Skeletal muscle satellite cell (primary cell): Measurements from ENCODE around the gene SSTR4.

ENCODE experiments used
- H3K27me3 ChIP-seq: 2 replicates; pipeline ENCODE4 v1.7.0; 2013; ENCODE audit warnings: low read length; ENCODE audit not compliant: control insufficient read depth, insufficient read depth
- H3K36me3 ChIP-seq: 2 replicates; pipeline ENCODE4 v1.7.0; 2013; ENCODE audit warnings: mild to moderate bottlenecking, control low read depth, low read length; ENCODE audit not compliant: insufficient read depth
- H3K4me1 ChIP-seq: 2 replicates; pipeline ENCODE4 v1.7.0; 2013; ENCODE audit warnings: low read length; ENCODE audit not compliant: control insufficient read depth, insufficient read depth
- H3K4me2 ChIP-seq: 2 replicates; pipeline ENCODE4 v1.7.0; 2013; ENCODE audit warnings: mild to moderate bottlenecking, low read length
- H3K4me3 ChIP-seq: 2 replicates; pipeline ENCODE4 v1.7.0; 2013; ENCODE audit warnings: low read length
- H3K9ac ChIP-seq: 2 replicates; pipeline ENCODE4 v1.7.0; 2013; ENCODE audit warnings: mild to moderate bottlenecking, low read depth, low read length, moderate library complexity
- H3K9me3 ChIP-seq: replicated peaks from 2 replicates; pipeline ENCODE4 v1.7.0; 2013; ENCODE audit warnings: mild to moderate bottlenecking, control low read depth, low read length

The SSTR4 gene

DNA sequence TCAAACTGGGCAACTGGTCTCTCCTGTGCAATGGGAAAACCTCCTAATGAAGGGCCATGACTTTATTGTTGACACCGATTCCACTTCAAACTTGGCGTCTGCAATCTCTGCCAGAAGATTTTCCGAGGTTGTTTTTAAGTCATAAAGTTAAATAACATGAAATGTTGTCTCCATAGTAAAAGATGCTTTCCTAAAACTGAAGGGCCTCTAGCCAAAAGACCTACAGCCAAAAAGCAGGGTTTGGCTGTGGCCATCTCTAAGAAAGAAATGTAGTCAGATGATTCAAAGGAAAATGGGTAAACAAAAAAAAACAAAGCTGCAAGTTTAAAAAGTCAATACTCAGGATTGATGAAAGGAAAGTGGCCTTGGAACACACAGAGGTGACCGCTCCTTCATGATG, 36.9 kb downstream of the SSTR4 start:
- no peaks in the 10 kb centered on the region for H3K9me3 ChIP-seq
- H3K4me2 ChIP-seq: no peak overlapping the region
- H3K4me3 ChIP-seq: no peak overlapping the region
- H3K36me3 ChIP-seq: no peaks in the 10 kb centered on the region
- H3K4me1 ChIP-seq: no peaks in the 10 kb centered on the region
- H3K27me3 ChIP-seq: peaks cover 5% of the 10 kb centered on the region
- no peak overlapping the region for H3K9ac ChIP-seq

DNA sequence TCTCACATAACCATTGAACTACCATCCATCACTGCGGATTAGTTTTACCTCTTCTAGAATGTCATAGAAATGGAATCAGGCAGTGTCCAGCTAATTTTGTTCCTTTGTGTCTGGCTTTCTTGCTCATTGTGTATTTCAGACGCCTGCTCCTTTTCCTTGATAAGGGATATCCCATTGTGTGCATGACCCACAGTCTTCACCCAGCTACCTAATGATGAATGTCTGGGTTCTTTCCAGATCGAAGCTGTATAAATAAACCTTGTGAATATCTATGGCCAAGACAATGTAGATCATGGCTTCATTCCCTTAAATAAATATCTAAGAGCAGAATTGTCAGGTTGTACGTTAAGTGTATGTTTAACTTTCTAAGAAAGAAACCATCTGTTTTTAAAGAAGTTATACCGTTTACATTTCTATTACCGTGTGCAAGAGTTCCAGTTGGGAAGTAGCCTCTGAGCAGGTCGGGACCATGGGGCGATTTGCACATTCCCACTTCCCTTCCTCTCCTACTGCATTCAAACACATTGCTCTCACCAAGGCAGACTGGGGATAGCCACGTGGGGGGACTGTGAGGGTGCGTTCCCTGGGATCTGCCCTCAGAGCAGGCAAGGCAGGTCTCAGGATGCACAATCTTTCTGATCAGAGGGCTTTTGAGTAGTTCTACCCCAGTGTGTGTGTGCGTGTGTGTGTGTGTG, 37.9 kb downstream of the SSTR4 start:
- Histone ChIP-seq H3K4me2 (no peak overlapping the region), H3K9ac (no peak overlapping the region), H3K4me3 (no peak overlapping the region), H3K4me1 (no peaks in the 10 kb centered on the region), H3K9me3 (no peaks in the 10 kb centered on the region), H3K36me3 (no peaks in the 10 kb centered on the region), H3K27me3 (peaks cover 3% of the 10 kb centered on the region)

DNA sequence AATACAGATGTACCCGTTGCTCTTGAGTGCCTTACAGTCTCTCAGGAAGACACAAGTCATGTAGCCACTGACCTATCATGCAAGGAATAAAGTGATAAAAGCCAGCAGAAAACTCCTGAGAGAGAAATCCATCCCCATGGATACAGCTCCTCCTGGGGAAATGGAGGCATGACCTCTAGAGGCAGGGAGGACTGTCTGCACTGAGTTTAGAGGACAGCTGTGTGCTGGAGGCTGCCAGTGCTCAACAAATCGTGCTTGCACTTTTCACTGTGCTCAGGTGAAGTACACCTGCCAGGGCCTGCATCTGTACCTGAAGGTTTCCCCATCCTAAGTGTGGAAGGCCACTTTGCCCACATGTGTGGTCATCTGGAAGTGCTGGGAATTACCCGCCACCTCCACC, 38.9 kb downstream of the SSTR4 start:
- no peak overlapping the region for H3K9ac ChIP-seq
- no peak overlapping the region for H3K4me3 ChIP-seq
- peaks cover 6% of the 10 kb centered on the region for H3K27me3 ChIP-seq
- H3K36me3 ChIP-seq: no peaks in the 10 kb centered on the region
- H3K9me3 ChIP-seq: no peaks in the 10 kb centered on the region
- peaks cover 8% of the 10 kb centered on the region for H3K4me1 ChIP-seq
- H3K4me2 ChIP-seq: no peak overlapping the region

DNA sequence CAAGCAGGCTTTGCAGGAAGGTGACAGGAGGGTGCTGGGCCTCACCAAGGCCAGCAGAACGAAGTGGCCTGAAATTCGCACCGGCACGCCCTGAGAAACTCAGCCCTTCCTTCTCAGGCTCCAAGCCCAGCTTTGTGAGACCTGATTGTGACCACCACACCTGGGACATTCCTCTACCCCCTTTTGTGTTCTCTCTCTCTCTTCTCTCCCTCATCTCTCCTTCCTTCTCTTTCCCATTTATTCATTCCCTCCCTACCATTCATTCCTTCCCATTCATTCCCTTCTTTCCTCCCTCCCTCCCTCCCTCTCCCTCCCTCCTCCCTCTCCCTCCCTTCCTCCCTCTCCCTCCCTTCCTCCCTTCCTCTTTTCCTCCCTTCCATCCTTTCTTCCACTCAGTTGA, 42.2 kb downstream of the SSTR4 start:
- Histone ChIP-seq H3K9me3 (no peaks in the 10 kb centered on the region), H3K27me3 (peaks cover 34% of the 10 kb centered on the region), H3K36me3 (no peaks in the 10 kb centered on the region), H3K4me2 (no peak overlapping the region), H3K4me3 (no peak overlapping the region), H3K9ac (no peak overlapping the region), H3K4me1 (peaks cover 8% of the 10 kb centered on the region)

DNA sequence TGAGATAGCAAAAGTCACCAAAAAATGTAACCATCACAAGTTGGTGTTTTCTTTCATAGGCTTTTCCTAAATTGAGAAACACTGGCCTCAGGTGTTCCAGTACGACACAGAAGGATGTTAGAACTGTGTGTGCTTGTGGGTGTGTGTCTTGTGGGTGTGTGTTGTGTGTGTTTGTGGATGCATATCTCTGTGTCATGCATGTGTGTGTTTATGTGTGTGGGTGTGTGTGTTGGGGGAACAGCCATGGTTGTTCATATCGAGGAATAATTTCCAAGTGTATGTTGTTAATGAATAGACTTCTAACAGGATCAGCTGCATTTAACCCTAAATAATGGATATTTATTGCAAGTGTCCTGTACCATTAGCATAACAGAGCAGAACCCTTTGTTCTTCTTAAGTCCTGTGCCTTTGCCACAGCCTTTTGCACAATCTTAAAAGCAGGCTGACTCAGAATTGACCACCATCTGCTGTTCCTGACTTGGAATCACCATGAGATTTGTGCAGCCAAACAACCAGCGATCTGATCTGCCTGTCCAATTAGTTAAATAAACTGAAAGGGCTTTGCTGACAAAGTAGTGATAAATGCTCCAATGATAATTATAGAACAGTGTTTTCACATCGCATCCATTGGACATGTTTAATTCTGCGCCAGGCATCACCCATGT, 43.4 kb downstream of the SSTR4 start:
- no peak overlapping the region for H3K4me3 ChIP-seq

DNA sequence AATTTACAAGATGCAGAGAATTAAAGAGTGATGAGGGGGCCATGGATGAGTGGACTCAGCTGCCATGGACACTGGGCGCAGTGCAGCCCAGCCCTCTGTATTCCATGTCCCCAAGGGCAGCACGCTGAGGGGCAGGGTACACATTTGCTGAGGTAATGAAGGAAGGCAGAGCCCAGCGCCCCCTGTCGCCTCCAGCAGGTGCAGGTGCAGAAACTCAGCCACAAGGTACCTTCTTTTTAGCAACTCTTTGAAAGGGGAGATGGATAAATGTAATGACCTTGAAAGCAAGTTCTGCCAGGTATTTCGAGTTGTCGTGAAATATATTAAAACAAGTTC, 43.9 kb downstream of the SSTR4 start:
- Histone ChIP-seq H3K36me3 (no peaks in the 10 kb centered on the region), H3K4me2 (no peak overlapping the region), H3K9me3 (no peaks in the 10 kb centered on the region), H3K4me3 (no peak overlapping the region), H3K9ac (no peak overlapping the region), H3K27me3 (peaks cover 37% of the 10 kb centered on the region), H3K4me1 (peaks cover 8% of the 10 kb centered on the region)

More for the DNA sequence above, 43.4 kb downstream of the SSTR4 start:
- H3K9ac ChIP-seq: no peak overlapping the region
- H3K4me2 ChIP-seq: no peak overlapping the region
- H3K27me3 ChIP-seq: peaks cover 37% of the 10 kb centered on the region
- H3K9me3 ChIP-seq: no peaks in the 10 kb centered on the region
- peaks cover 8% of the 10 kb centered on the region for H3K4me1 ChIP-seq
- no peaks in the 10 kb centered on the region for H3K36me3 ChIP-seq

DNA sequence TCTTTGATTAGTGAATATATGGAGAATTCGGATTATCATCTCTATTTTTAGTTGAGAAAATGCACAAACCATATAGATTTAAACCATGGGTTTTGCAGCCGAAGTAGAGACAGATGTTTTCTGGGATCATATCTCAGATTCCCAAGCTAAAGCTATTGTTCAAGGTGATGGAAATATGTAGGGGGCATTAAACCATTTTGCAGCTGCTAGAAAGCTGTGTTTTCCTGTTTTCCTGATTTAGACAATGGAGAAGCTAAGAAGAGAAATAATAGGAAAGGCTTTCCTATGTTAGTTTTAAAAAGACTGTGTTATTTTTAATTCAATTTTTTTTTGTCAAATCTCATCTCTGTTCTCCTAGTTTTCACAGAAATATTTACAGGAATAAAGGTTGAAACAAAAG, 44.8 kb downstream of the SSTR4 start:
- no peak overlapping the region for H3K4me3 ChIP-seq
- H3K27me3 ChIP-seq: peaks cover 37% of the 10 kb centered on the region
- no peak overlapping the region for H3K9ac ChIP-seq
- no peaks in the 10 kb centered on the region for H3K9me3 ChIP-seq
- H3K4me1 ChIP-seq: peaks cover 8% of the 10 kb centered on the region
- H3K36me3 ChIP-seq: no peaks in the 10 kb centered on the region
- no peak overlapping the region for H3K4me2 ChIP-seq

DNA sequence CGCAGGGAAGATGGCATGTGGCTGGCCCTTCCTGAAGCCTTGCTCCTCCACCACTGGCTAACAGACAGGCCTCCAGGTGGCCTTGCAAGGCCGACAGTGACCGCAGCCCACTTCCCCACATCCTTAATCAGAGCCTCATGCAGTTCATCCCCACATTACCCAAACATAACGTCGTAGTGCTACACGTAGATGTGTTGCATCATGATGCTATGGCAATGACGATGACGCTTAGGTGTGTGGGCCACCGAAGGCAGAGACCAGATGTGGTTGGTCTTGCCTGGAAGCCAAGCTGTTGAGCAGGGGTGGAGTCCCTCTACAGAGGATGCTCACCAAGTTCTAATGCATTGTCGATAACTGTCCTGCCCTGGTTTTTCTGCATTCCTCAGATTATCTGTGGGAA, 45.4 kb downstream of the SSTR4 start:
- Histone ChIP-seq H3K36me3 (no peaks in the 10 kb centered on the region), H3K4me1 (peaks cover 8% of the 10 kb centered on the region), H3K9ac (no peak overlapping the region), H3K9me3 (no peaks in the 10 kb centered on the region), H3K4me2 (no peak overlapping the region), H3K4me3 (no peak overlapping the region), H3K27me3 (peaks cover 37% of the 10 kb centered on the region)

DNA sequence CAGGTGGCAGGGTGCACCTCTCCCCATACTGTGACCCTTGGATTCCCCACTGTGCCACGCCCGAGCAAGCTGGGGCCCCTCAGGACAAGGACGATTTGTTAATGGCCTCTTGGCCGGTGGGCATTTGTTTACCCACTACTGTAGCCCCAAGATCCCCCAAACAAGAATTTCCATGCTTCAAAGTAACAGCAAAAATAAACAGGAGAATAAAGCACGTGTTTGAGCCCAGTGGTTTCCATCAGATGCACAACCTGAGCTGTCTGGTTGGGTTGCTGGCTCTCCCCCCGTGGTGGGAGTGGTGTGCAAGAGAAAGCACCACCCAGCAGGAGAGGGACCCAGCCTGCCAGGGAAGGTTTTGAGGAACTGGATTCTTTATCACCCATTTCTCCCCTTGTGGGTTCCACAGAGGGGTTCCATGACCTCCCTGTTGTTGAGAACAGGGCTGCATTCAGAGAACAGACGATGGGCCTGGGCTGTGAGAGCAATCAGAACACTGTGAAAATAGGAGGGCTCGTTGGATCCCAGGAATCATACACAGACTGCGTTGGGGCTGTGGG, 46.2 kb downstream of the SSTR4 start:
- Histone ChIP-seq H3K4me1 (peaks cover 8% of the 10 kb centered on the region), H3K4me2 (no peak overlapping the region), H3K36me3 (no peaks in the 10 kb centered on the region), H3K4me3 (no peak overlapping the region), H3K9ac (no peak overlapping the region), H3K9me3 (no peaks in the 10 kb centered on the region), H3K27me3 (peaks cover 37% of the 10 kb centered on the region)

DNA sequence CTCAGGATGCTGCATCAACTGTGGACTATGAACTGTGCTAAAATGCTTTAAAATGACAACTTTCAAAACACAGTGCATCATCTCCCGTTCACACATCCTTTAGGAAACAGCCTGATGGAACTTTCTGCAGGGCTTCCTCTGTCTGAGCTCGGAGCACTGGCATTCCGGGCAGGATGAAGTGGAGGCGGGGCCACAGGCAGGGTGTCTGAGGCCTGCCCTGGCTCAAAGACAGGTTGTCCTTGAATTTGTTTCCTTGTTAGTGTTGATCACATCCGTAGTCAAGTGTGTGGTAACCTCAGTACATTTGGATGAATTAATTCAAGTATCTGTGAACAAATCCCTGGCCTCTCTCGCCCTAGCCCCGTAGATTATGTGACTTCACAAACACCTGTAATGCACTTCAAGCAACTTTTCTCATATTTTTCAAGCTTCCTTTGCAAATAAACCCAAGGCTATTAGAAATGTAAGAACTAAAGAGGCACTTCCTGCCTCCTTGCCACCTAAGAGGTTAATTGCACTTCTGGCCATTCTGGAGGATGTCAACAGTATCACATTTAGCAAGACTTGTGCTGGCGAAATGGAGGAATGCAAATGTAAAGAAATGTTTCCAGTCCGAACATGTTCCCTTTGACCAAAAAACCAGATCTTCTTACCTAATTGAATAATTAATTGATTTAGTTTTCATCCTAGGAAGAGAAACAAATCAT, 47.9 kb downstream of the SSTR4 start:
- no peaks in the 10 kb centered on the region for H3K36me3 ChIP-seq
- H3K4me2 ChIP-seq: no peak overlapping the region
- H3K4me1 ChIP-seq: peaks cover 8% of the 10 kb centered on the region
- no peak overlapping the region for H3K4me3 ChIP-seq
- no peak overlapping the region for H3K9ac ChIP-seq
- no peaks in the 10 kb centered on the region for H3K9me3 ChIP-seq
- peaks cover 43% of the 10 kb centered on the region for H3K27me3 ChIP-seq

DNA sequence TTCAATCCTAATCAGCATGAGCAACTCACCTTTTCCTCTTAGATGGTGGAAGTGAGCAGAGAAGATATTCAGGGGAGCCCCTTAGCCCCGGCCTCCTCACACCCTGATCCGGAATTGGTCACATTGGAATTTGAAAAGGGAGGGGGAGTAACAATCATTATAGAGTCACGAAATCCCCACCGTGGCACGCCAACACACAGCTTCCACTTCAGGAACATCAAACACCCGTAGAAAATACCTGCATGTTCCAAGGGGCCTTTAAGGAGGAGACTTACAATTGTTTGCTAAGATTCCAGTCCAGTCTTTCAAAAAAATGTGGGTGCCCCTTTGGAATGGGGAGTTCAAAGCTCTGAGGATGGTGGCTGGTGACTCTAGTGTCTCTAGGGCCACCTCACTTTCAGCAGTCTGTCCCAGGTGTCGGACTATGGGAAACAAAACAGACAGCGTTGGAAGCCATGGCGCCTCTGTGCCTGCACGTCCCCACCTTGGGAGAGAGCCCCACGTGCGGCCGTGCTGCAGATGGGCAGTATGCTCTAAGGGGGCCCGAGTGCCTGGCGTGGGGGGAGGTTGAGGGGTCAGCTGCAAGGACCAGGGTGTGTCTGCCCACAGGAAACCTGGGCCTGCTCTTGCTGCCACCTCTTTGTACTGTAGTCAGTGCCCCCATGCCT, 48.6 kb downstream of the SSTR4 start:
- no peak overlapping the region for H3K9ac ChIP-seq
- H3K36me3 ChIP-seq: no peaks in the 10 kb centered on the region
- H3K4me2 ChIP-seq: no peak overlapping the region
- peaks cover 3% of the 10 kb centered on the region for H3K4me1 ChIP-seq
- no peaks in the 10 kb centered on the region for H3K9me3 ChIP-seq
- H3K27me3 ChIP-seq: peaks cover 43% of the 10 kb centered on the region
- no peak overlapping the region for H3K4me3 ChIP-seq
